ENCODE data around the gene LCLAT1.

Gene LCLAT1

GRCh38 chr2:30683236-30683956 lies 236.3 kb downstream of the LCLAT1 start:
- H3K36me3 ChIP-seq (ENCODE audit: control insufficient read depth in 2 of 2, insufficient read depth in 2 of 2, low read length in 2 of 2), result no peaks in the 10 kb centered on the region
- no peaks in the 10 kb centered on the region for H3K9me3 ChIP-seq (ENCODE audit: control insufficient read depth in 2 of 2, low read length in 2 of 2)
- H3K4me1 ChIP-seq (ENCODE audit: control insufficient read depth, insufficient read depth, low read length), result peaks cover 7% of the 10 kb centered on the region
- no peaks in the 10 kb centered on the region for H3K27me3 ChIP-seq (ENCODE audit: control insufficient read depth in 1 of 2, insufficient read depth in 2 of 2, low read length in 2 of 2)
- no peak overlapping the region for H3K27ac ChIP-seq (ENCODE audit: low read length)
- H3K9ac ChIP-seq (ENCODE audit: low read length in 2 of 2), result no peak overlapping the region
- no peak overlapping the region for H3K4me3 ChIP-seq (ENCODE audit: low read length in 2 of 2)

- Histone ChIP-seq H3K9ac (ENCODE audit: low read length in 2 of 2) (no peak overlapping the region), H3K4me3 (ENCODE audit: low read length in 2 of 2) (no peak overlapping the region)
Measured at GRCh38 chr2:30684026-30684425, 237.0 kb downstream of the LCLAT1 start.

GRCh38 chr2:30684516-30684915 lies 237.5 kb downstream of the LCLAT1 start:
- Histone ChIP-seq H3K9me3 (ENCODE audit: control insufficient read depth in 2 of 2, low read length in 2 of 2) (no peaks in the 10 kb centered on the region), H3K27me3 (ENCODE audit: control insufficient read depth in 1 of 2, insufficient read depth in 2 of 2, low read length in 2 of 2) (no peaks in the 10 kb centered on the region), H3K27ac (ENCODE audit: low read length) (no peak overlapping the region), H3K9ac (ENCODE audit: low read length in 2 of 2) (no peak overlapping the region), H3K36me3 (ENCODE audit: control insufficient read depth in 2 of 2, insufficient read depth in 2 of 2, low read length in 2 of 2) (no peaks in the 10 kb centered on the region), H3K4me3 (ENCODE audit: low read length in 2 of 2) (no peak overlapping the region), H3K4me1 (ENCODE audit: control insufficient read depth, insufficient read depth, low read length) (peaks cover 19% of the 10 kb centered on the region)

More at GRCh38 chr2:30684026-30684425, 237.0 kb downstream of the LCLAT1 start:
- H3K27me3 ChIP-seq (ENCODE audit: control insufficient read depth in 1 of 2, insufficient read depth in 2 of 2, low read length in 2 of 2), result no peaks in the 10 kb centered on the region
- H3K36me3 ChIP-seq (ENCODE audit: control insufficient read depth in 2 of 2, insufficient read depth in 2 of 2, low read length in 2 of 2), result no peaks in the 10 kb centered on the region
- no peak overlapping the region for H3K27ac ChIP-seq (ENCODE audit: low read length)
- peaks cover 14% of the 10 kb centered on the region for H3K4me1 ChIP-seq (ENCODE audit: control insufficient read depth, insufficient read depth, low read length)
- H3K9me3 ChIP-seq (ENCODE audit: control insufficient read depth in 2 of 2, low read length in 2 of 2), result no peaks in the 10 kb centered on the region

- H3K36me3 ChIP-seq (ENCODE audit: control insufficient read depth in 2 of 2, insufficient read depth in 2 of 2, low read length in 2 of 2), result no peaks in the 10 kb centered on the region
- no peak overlapping the region for H3K9ac ChIP-seq (ENCODE audit: low read length in 2 of 2)
- peaks cover 23% of the 10 kb centered on the region for H3K4me1 ChIP-seq (ENCODE audit: control insufficient read depth, insufficient read depth, low read length)
- H3K27ac ChIP-seq (ENCODE audit: low read length), result no peak overlapping the region
- H3K9me3 ChIP-seq (ENCODE audit: control insufficient read depth in 2 of 2, low read length in 2 of 2), result no peaks in the 10 kb centered on the region
- no peak overlapping the region for H3K4me3 ChIP-seq (ENCODE audit: low read length in 2 of 2)
- H3K27me3 ChIP-seq (ENCODE audit: control insufficient read depth in 1 of 2, insufficient read depth in 2 of 2, low read length in 2 of 2), result no peaks in the 10 kb centered on the region
Measured at GRCh38 chr2:30684996-30685395, 237.9 kb downstream of the LCLAT1 start.

- H3K27me3 ChIP-seq (ENCODE audit: control insufficient read depth in 1 of 2, insufficient read depth in 2 of 2, low read length in 2 of 2), result no peaks in the 10 kb centered on the region
- no peaks in the 10 kb centered on the region for H3K9me3 ChIP-seq (ENCODE audit: control insufficient read depth in 2 of 2, low read length in 2 of 2)
- H3K4me1 ChIP-seq (ENCODE audit: control insufficient read depth, insufficient read depth, low read length), result peaks cover 33% of the 10 kb centered on the region
- no peak overlapping the region for H3K9ac ChIP-seq (ENCODE audit: low read length in 2 of 2)
- no peak overlapping the region for H3K27ac ChIP-seq (ENCODE audit: low read length)
- no peaks in the 10 kb centered on the region for H3K36me3 ChIP-seq (ENCODE audit: control insufficient read depth in 2 of 2, insufficient read depth in 2 of 2, low read length in 2 of 2)
- no peak overlapping the region for H3K4me3 ChIP-seq (ENCODE audit: low read length in 2 of 2)
Measured at GRCh38 chr2:30686000-30686399, 239.0 kb downstream of the LCLAT1 start.

GRCh38 chr2:30686669-30687068 lies 239.6 kb downstream of the LCLAT1 start:
- peaks cover 35% of the 10 kb centered on the region for H3K4me1 ChIP-seq (ENCODE audit: control insufficient read depth, insufficient read depth, low read length)
- H3K27ac ChIP-seq (ENCODE audit: low read length), result no peak overlapping the region
- H3K9ac ChIP-seq (ENCODE audit: low read length in 2 of 2), result no peak overlapping the region

GRCh38 chr2:30688956-30689401 lies 241.9 kb downstream of the LCLAT1 start:
- Histone ChIP-seq H3K36me3 (ENCODE audit: control insufficient read depth in 2 of 2, insufficient read depth in 2 of 2, low read length in 2 of 2) (no peaks in the 10 kb centered on the region), H3K4me1 (ENCODE audit: control insufficient read depth, insufficient read depth, low read length) (peaks cover 38% of the 10 kb centered on the region), H3K4me3 (ENCODE audit: low read length in 2 of 2) (peak overlapping the region in 1 of 2 donors; percentile 15), H3K27ac (ENCODE audit: low read length) (peak overlapping the region; percentile 64), H3K9me3 (ENCODE audit: control insufficient read depth in 2 of 2, low read length in 2 of 2) (no peaks in the 10 kb centered on the region), H3K27me3 (ENCODE audit: control insufficient read depth in 1 of 2, insufficient read depth in 2 of 2, low read length in 2 of 2) (no peaks in the 10 kb centered on the region), H3K9ac (ENCODE audit: low read length in 2 of 2) (peak overlapping the region in 1 of 2 donors; percentile 42)

More at GRCh38 chr2:30686669-30687068, 239.6 kb downstream of the LCLAT1 start:
- Histone ChIP-seq H3K9me3 (ENCODE audit: control insufficient read depth in 2 of 2, low read length in 2 of 2) (no peaks in the 10 kb centered on the region), H3K4me3 (ENCODE audit: low read length in 2 of 2) (no peak overlapping the region), H3K27me3 (ENCODE audit: control insufficient read depth in 1 of 2, insufficient read depth in 2 of 2, low read length in 2 of 2) (no peaks in the 10 kb centered on the region), H3K36me3 (ENCODE audit: control insufficient read depth in 2 of 2, insufficient read depth in 2 of 2, low read length in 2 of 2) (no peaks in the 10 kb centered on the region)

- peaks cover 44% of the 10 kb centered on the region for H3K4me1 ChIP-seq (ENCODE audit: control insufficient read depth, insufficient read depth, low read length)
- peak overlapping the region in 1 of 2 donors; percentile 42 for H3K9ac ChIP-seq (ENCODE audit: low read length in 2 of 2)
- no peaks in the 10 kb centered on the region for H3K36me3 ChIP-seq (ENCODE audit: control insufficient read depth in 2 of 2, insufficient read depth in 2 of 2, low read length in 2 of 2)
- no peaks in the 10 kb centered on the region for H3K27me3 ChIP-seq (ENCODE audit: control insufficient read depth in 1 of 2, insufficient read depth in 2 of 2, low read length in 2 of 2)
- H3K27ac ChIP-seq (ENCODE audit: low read length), result peak overlapping the region; percentile 64
- no peaks in the 10 kb centered on the region for H3K9me3 ChIP-seq (ENCODE audit: control insufficient read depth in 2 of 2, low read length in 2 of 2)
- peak overlapping the region in 1 of 2 donors; percentile 15 for H3K4me3 ChIP-seq (ENCODE audit: low read length in 2 of 2)
Measured at GRCh38 chr2:30689496-30690125, 242.6 kb downstream of the LCLAT1 start.

GRCh38 chr2:30690126-30690561 lies 243.1 kb downstream of the LCLAT1 start:
- H3K4me1 ChIP-seq (ENCODE audit: control insufficient read depth, insufficient read depth, low read length), result peaks cover 49% of the 10 kb centered on the region
- no peaks in the 10 kb centered on the region for H3K27me3 ChIP-seq (ENCODE audit: control insufficient read depth in 1 of 2, insufficient read depth in 2 of 2, low read length in 2 of 2)
- H3K9ac ChIP-seq (ENCODE audit: low read length in 2 of 2), result no peak overlapping the region
- H3K27ac ChIP-seq (ENCODE audit: low read length), result peak overlapping the region; percentile 64
- no peaks in the 10 kb centered on the region for H3K36me3 ChIP-seq (ENCODE audit: control insufficient read depth in 2 of 2, insufficient read depth in 2 of 2, low read length in 2 of 2)
- H3K4me3 ChIP-seq (ENCODE audit: low read length in 2 of 2), result no peak overlapping the region
- no peaks in the 10 kb centered on the region for H3K9me3 ChIP-seq (ENCODE audit: control insufficient read depth in 2 of 2, low read length in 2 of 2)

GRCh38 chr2:30691091-30691947 lies 244.3 kb downstream of the LCLAT1 start:
- no peak overlapping the region for H3K27ac ChIP-seq (ENCODE audit: low read length)
- no peak overlapping the region for H3K4me3 ChIP-seq (ENCODE audit: low read length in 2 of 2)
- H3K27me3 ChIP-seq (ENCODE audit: control insufficient read depth in 1 of 2, insufficient read depth in 2 of 2, low read length in 2 of 2), result no peaks in the 10 kb centered on the region
- no peak overlapping the region for H3K9ac ChIP-seq (ENCODE audit: low read length in 2 of 2)
- H3K9me3 ChIP-seq (ENCODE audit: control insufficient read depth in 2 of 2, low read length in 2 of 2), result no peaks in the 10 kb centered on the region
- no peaks in the 10 kb centered on the region for H3K36me3 ChIP-seq (ENCODE audit: control insufficient read depth in 2 of 2, insufficient read depth in 2 of 2, low read length in 2 of 2)
- peaks cover 50% of the 10 kb centered on the region for H3K4me1 ChIP-seq (ENCODE audit: control insufficient read depth, insufficient read depth, low read length)
